Activated gamma-delta T cell treated with anti-CD3 and anti-CD28 coated beads, Interleukin-2, amount 50 U/mL, for 16 hours (primary cell): Measurements from ENCODE around the gene VCX3B.
"Not testable (repeated sequence)": the region's sequence is repeated elsewhere in the genome, so short reads cannot be mapped to it uniquely, and the experiment has no call there.

ENCODE experiments used
- DNase-seq: peaks from one replicate; pipeline ENCODE4 v3.0.0-alpha.2; 2020; ENCODE audit warnings: low read depth

Gene VCX3B

DNA sequence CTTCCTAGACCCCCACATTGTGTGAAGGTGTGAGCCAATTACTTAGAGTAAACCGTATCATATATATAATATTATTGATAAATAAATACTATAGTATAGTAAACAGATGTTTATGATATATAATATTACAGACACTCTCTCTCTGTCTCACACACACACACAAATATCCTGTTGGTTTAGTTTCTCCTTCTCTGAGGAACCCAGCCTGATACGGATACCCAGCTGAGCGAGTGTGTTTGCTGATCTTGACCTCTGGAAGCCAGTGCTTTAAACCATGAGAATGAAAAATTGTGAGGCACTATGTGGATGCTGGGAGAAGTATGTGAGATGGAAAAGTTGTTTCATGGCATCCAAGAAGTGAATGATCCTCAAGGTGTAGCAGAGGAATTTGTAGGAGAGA, at the start of gene VCX3B:
VCX3B (plus strand) TSS at position 301 of the 400 bp plus-strand sequence. CDS start 621 bp downstream, outside the sequence.
- DNase-seq: not testable (repeated sequence)

DNA sequence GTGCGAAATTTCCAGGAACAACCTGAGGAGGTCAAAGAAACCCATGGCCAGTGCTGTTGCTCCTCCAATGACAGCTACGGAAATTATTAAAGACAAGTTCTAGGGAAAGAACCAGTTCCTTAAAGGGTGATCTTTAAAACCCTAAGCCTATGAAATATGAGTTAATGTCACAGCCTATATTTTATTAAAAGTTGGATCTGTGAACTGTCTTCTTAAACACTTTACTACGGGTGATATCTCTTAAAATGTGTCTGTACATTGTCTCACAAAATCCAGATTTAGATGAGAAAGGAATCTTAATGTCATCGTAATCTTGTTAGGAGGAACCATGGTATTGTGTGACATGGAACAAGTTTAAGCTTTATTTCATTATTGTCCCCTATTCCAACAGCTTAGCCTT, 46.3 kb upstream of the VCX3B start:
- no peak for DNase-seq

DNA sequence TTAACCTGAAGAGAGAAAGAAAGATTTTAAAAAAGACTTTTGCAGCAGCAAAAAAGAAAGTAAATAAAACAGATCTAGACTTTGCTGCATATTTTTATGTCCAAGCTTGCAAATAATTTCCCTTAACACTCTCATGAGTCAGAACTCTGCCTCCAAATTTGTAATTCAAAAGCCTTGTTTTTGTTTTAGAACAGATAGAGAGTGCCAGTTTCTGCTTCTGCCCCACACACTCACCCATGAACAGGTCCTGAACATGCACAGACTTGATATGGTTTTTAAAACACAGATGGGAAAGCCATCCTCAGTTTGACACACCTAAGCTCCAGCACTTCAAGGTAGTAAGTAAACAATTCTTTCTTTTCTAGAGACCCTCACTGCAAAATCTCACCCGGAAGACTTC, 39.7 kb upstream of the VCX3B start:
- DNase-seq: no peak

GRCh38 chrX:8429692-8430249, 34.9 kb upstream of the VCX3B start:
- DNase-seq: no peak

DNA sequence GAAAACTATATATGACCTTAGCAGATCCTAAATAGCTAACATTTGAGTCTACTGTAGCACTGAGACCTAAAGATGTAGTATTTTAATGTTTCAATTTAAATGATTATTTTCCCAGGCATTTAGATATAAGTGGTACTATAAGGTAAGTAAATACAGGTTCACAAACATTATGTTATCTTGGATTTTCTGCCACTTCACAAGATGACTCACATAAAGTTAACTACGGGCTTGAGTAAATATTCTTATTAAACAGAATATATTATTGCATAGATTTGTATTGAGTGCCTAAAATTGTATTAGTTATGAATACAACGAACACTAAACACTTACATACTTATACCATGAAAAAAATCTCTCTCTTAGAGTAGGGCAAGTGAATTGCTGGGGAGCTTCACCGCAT, 34.2 kb upstream of the VCX3B start:
- DNase-seq: no peak

GRCh38 chrX:8432396-8432795, 32.2 kb upstream of the VCX3B start:
- no peak for DNase-seq

GRCh38 chrX:8433109-8434062, 31.2 kb upstream of the VCX3B start:
- DNase-seq: no peak

- no peak for DNase-seq
Observed at GRCh38 chrX:8447368-8447767, 17.3 kb upstream of the VCX3B start.

GRCh38 chrX:8452343-8452742, 12.3 kb upstream of the VCX3B start:
- DNase-seq: not testable (repeated sequence)

GRCh38 chrX:8453611-8454010, 11.0 kb upstream of the VCX3B start:
- DNase-seq: no peak

- DNase-seq: no peak
Observed at GRCh38 chrX:8455557-8455956, 9.1 kb upstream of the VCX3B start.

DNA sequence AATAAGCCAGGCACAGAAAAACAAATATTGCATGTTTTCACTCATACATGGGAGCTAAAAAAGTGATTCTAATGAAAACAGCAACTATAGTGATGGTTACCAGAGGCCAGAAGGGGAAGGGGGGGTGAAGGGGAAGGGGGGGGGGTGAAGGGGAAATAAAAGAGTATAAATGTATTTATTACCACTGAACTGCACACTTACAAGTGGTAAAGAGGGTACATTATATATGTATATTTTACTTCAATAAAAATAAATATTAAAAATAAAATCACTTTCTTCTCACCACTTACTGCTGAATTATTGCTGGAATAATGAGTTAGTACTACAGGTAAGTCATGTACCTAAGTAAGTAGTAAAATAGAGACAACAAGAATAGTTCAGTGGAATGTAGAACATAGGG, 2.1 kb upstream of the VCX3B start:
- no peak for DNase-seq

GRCh38 chrX:8484360-8484949, 19.8 kb downstream of the VCX3B start:
- no peak for DNase-seq

GRCh38 chrX:8495036-8495435, 30.4 kb downstream of the VCX3B start:
- DNase-seq: not testable (repeated sequence)

DNA sequence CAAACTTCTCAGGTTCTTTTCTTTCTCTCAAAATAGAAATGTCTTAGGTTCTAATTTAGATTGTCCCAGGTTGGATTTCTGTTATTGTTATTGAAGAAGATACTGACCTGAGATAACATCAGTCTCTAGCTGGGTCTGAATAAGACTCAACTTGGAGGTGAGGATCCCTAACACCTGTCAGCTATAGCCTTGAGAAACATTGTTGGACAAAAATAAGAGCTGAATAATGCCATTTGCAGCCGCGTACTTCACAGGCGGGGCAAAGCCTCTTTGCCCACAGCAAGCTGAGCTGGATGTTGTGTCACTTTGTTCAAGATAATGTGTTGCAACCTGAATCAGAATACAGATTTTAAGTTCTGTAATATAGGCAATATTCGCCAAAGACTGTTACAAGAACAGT, 35.6 kb downstream of the VCX3B start:
- no peak for DNase-seq

GRCh38 chrX:8502101-8502500, 37.5 kb downstream of the VCX3B start:
- DNase-seq: not testable (repeated sequence)

GRCh38 chrX:8504451-8504850, 39.8 kb downstream of the VCX3B start:
- DNase-seq: no peak
